ENCODE data around the gene OSBPL8. TPM values are rescaled to one million over a fixed set of nuclear protein-coding genes. Genes with fewer than 3 reads are reported as not detected.

The OSBPL8 gene
- total and polyA plus RNA-seq, 2 of the 8 experiments (the other 6 are each of a cell fraction or from before 2014, with no cell fraction given): 10.9 to 81.1 TPM

GRCh38 chr12:76360316-76360715 is 199.3 kb downstream of the OSBPL8 start (continued):
- TF ChIP-seq, protein P1, sequence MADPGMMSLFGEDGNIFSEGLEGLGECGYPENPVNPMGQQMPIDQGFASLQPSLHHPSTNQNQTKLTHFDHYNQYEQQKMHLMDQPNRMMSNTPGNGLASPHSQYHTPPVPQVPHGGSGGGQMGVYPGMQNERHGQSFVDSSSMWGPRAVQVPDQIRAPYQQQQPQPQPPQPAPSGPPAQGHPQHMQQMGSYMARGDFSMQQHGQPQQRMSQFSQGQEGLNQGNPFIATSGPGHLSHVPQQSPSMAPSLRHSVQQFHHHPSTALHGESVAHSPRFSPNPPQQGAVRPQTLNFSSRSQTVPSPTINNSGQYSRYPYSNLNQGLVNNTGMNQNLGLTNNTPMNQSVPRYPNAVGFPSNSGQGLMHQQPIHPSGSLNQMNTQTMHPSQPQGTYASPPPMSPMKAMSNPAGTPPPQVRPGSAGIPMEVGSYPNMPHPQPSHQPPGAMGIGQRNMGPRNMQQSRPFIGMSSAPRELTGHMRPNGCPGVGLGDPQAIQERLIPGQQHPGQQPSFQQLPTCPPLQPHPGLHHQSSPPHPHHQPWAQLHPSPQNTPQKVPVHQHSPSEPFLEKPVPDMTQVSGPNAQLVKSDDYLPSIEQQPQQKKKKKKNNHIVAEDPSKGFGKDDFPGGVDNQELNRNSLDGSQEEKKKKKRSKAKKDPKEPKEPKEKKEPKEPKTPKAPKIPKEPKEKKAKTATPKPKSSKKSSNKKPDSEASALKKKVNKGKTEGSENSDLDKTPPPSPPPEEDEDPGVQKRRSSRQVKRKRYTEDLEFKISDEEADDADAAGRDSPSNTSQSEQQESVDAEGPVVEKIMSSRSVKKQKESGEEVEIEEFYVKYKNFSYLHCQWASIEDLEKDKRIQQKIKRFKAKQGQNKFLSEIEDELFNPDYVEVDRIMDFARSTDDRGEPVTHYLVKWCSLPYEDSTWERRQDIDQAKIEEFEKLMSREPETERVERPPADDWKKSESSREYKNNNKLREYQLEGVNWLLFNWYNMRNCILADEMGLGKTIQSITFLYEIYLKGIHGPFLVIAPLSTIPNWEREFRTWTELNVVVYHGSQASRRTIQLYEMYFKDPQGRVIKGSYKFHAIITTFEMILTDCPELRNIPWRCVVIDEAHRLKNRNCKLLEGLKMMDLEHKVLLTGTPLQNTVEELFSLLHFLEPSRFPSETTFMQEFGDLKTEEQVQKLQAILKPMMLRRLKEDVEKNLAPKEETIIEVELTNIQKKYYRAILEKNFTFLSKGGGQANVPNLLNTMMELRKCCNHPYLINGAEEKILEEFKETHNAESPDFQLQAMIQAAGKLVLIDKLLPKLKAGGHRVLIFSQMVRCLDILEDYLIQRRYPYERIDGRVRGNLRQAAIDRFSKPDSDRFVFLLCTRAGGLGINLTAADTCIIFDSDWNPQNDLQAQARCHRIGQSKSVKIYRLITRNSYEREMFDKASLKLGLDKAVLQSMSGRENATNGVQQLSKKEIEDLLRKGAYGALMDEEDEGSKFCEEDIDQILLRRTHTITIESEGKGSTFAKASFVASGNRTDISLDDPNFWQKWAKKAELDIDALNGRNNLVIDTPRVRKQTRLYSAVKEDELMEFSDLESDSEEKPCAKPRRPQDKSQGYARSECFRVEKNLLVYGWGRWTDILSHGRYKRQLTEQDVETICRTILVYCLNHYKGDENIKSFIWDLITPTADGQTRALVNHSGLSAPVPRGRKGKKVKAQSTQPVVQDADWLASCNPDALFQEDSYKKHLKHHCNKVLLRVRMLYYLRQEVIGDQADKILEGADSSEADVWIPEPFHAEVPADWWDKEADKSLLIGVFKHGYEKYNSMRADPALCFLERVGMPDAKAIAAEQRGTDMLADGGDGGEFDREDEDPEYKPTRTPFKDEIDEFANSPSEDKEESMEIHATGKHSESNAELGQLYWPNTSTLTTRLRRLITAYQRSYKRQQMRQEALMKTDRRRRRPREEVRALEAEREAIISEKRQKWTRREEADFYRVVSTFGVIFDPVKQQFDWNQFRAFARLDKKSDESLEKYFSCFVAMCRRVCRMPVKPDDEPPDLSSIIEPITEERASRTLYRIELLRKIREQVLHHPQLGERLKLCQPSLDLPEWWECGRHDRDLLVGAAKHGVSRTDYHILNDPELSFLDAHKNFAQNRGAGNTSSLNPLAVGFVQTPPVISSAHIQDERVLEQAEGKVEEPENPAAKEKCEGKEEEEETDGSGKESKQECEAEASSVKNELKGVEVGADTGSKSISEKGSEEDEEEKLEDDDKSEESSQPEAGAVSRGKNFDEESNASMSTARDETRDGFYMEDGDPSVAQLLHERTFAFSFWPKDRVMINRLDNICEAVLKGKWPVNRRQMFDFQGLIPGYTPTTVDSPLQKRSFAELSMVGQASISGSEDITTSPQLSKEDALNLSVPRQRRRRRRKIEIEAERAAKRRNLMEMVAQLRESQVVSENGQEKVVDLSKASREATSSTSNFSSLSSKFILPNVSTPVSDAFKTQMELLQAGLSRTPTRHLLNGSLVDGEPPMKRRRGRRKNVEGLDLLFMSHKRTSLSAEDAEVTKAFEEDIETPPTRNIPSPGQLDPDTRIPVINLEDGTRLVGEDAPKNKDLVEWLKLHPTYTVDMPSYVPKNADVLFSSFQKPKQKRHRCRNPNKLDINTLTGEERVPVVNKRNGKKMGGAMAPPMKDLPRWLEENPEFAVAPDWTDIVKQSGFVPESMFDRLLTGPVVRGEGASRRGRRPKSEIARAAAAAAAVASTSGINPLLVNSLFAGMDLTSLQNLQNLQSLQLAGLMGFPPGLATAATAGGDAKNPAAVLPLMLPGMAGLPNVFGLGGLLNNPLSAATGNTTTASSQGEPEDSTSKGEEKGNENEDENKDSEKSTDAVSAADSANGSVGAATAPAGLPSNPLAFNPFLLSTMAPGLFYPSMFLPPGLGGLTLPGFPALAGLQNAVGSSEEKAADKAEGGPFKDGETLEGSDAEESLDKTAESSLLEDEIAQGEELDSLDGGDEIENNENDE (IDR thresholded peaks at IDR 0.05; ENCODE audit: insufficient replicate concordance, low read length): no peak
- TF ChIP-seq HDAC6 (IDR thresholded peaks at IDR 0.05; ENCODE audit: low read depth, low read length) (no peak), KDM4A (IDR thresholded peaks at IDR 0.05; ENCODE audit: low read depth, low read length, severe bottlenecking) (no peak), POLR2A (IDR thresholded peaks at IDR 0.05; ENCODE audit: control extremely low read depth in 1 of 2, low read depth in 2 of 2, low read length in 2 of 2) (no peak), POU5F1 (IDR thresholded peaks at IDR 0.05; ENCODE audit: low read depth, low read length) (no peak), EZH2 (IDR thresholded peaks at IDR 0.05; ENCODE audit: low read depth, low read length, severe bottlenecking) (no peak), CEBPB (IDR thresholded peaks at IDR 0.05; ENCODE audit: low read depth, low read length) (no peak), BRCA1 (IDR thresholded peaks at IDR 0.05; ENCODE audit: low read depth, low read length) (no peak), NRF1 (IDR thresholded peaks at IDR 0.05; ENCODE audit: low read depth, low read length) (no peak), SIRT6 (IDR thresholded peaks at IDR 0.05; ENCODE audit: low read length) (no peak)

Measured in H1 (cell line).